ENCODE results near the gene TENM4. TPM values are rescaled to one million over a fixed set of nuclear protein-coding genes. Genes with fewer than 3 reads are reported as not detected.

Gene TENM4
- polyA plus RNA-seq, 1 donor = 5.2 TPM

DNA sequence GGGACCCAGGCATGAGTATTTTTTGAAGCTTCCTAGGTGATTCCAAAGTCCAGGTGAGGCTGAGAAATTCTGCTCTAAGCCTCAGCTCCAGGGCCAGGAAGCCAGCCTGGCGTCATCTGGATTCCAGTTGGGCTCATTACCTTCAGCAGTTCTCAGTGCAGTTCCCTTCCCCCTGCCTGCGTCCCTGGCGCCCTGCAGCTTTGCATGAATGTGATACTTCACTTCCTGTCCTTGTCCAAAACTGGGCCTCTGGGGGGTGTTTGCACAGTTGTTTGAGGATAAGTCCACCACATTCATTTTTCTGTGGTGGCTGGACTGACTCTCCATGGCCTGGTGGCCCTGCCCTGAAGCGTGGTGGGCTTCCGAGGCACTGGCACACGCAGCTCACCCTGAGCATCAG is 98.1 kb downstream of the TENM4 start:
- no peak for DNase-seq (ENCODE audit: low read depth)

DNA sequence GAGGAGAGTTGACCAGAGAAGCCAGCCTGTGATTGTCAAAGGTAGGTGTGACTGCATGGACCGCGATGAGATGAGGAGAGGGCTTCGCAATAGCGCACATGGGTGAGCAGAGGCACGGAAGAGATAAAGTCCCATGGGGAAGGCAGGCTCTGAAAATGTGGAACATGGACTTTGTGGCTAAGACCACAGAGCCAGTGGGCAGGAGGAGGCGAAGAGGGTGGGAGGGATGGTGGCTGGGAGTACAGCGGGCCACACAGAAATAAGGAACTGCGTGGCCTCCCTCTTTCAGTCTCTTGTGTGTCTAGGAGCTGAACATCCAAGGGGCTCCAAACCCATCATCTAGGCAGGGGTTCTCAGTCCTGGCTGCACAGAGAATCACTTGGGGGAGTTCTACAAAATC is 98.6 kb downstream of the TENM4 start:
- no peak for DNase-seq (ENCODE audit: low read depth)

DNA sequence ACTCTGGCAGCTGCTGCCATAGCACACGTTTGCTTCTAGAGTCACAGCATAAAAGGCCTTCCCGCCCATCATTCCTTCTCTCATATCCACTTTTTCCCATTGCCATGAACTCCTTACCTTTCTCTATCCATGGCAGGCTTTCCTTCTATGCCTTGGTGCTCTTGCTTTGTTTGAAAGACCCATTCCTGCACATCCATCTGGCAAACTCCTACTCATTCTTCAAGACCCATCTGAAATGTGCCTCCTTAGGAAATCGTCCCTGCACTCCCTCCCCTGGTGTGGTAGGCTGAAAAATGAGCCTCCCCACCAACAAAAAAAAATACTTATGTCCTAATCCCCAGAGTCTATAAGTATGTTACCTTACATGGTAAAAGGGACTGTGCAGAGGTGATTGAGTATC is 100.3 kb downstream of the TENM4 start:
- DNase-seq (ENCODE audit: low read depth) = no peak

DNA sequence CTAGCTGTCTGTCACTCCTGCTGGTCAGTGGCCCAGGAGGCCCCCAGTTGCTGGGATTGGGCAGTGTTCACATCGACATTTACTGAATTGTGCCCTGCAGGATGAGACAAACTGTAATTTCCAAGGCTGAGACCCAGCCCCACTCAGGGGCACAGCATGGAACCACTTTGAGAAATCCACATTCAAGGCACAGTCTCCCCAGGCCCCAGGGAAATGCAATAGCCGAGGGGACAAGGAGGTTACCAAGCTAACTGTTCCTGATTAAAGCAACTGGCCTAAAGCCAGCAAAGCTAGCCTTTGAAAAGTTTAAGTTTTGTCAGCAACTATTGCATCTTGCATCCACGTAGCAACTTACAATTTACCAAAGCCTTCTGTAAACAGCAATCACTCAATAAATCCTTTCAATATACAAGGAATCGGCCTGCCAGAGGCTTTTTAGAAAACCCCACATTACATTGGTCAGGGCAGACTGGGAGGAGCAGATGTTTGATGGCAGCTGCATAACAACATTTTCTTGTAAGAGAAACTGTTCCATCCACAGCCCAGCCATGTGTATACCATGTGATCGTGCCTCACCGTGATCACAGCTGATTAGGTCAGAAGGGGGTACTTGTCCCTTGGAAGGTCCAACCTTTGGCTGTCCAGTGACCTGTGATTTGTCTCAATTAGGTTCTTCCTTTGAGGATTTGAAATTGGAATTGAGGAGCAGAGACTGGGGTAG is 103.9 kb downstream of the TENM4 start:
- DNase-seq (ENCODE audit: low read depth) = no peak

DNA sequence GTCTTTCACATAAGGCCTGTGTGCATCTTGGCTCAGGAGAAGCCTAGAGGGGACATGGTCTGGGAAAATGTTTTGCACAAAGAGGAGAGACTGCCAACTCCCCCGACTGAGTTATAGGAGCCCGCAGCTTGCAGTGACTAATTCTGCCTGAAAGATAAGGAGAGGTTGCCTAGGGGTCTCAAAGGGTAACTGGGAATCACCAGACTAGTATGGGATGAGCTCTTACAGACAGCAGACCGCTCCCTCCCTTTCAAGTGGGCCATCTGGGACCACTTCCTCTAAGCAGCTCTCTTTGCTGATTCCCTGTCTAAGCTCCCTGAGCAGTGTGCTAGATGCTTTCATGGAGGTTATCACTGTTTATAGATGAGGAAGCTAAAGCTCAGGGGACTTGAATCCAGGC is 105.1 kb downstream of the TENM4 start:
- no peak for DNase-seq (ENCODE audit: low read depth)

DNA sequence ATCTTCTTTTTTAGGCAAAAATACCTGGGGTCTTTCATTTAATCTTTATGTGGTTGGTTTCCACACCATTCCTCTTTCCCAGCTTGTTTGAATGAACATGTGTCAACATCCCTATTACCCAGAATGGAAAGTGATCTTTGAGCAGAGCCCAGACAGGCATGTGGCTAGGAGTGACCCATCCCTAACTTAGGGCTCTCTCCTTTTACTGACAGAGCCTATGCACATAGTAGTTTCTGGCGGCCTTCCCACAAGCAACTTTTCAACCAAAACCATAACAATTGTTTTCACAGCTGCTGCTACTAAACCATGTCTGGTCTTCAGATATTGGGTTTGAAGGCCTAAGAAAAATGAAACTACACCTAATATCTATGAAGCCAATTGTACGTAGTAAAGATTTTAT is 107.5 kb downstream of the TENM4 start:
- DNase-seq (ENCODE audit: low read depth) = no peak

DNA sequence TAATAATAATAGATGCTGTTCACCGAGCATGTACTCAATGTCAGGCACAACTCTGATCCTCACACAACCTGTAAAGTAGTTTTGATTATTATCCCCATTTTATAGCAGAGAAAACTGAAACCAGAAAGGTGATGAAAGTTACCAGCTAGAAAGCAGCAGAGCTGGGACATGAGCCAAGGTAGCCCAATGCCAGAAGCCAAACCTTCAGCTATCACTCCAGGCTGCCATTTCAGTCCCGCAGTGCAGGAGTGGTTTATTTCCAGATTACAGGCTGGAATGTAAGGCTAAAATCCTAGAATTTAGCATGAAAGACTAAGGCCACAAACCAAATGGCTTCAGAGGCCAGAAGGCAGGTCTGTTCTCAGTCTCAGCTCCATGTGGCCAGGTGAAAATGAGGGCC is 108.8 kb downstream of the TENM4 start:
- no peak for DNase-seq (ENCODE audit: low read depth)

DNA sequence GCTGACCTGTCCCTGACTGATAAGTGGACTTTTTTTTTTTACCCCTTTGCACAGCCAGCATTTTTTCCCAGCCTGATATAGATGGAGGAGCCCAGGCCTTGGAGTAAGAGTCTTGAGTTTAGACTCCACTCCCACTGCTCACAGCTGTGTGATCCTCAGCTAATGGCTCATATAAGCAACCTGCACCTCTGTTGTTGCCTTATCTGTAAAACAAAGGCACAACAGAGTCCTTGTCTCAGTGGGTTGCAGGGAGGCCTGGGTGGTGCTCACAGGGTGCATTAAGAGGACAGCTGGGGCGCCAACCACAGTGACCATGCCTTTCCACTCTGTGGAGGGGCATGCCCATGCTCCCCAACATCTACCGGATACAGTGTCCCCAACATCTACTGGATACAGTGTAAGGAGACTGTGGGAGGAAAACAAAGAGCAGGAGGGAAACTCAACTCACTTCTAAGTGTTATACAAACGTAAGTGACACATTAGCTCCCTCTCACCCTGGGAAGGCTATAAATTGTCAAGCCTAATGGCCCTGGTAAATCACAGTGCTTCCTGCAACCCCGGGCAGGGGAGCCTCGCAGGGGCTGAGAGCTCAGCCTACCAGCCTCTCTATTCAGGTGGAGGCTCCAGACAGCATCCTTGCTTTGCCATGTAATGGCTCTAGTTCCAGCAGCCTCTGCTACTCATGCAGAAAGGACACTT is 109.5 kb downstream of the TENM4 start:
- DNase-seq (ENCODE audit: low read depth) = no peak

DNA sequence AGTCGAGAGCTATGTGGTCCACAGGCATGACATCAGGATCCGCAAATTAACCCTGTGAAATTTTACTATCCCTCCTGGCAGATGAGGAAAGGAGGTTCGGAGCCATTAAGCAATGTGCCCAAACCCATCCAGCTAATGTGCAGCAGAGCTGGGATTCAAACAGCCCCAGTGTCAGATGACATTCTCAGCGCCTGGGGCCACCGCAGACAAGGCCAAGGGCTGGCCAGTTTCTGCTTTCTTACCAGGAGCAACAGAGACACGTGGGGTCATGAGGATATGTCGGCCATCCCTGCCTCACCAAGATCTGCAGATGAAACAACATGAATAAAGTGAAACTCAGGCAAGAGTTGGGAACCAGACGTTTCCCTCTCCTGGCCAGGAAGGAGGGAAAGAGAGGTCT is 110.2 kb downstream of the TENM4 start:
- DNase-seq (ENCODE audit: low read depth) = no peak

DNA sequence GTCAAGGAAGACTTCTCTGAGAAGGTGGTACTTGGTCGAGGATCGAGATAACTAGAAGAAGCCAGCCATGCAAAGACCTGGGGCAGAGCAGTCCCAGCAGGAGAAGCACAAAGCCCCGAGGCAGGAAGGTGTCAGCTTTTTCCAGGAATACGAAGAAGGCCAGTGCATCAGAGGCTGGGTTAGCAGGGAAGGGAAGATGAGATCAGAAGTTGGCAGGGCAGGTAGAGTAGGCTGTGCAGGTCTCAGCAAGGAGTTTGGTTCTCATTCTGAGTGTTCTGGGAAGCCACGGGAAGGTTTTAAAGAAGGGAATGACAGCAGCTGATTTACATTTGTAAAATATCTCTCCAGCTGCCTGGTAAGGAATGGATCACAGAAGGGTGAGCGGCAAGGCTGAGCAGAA is 111.3 kb downstream of the TENM4 start:
- no peak for DNase-seq (ENCODE audit: low read depth)

DNA sequence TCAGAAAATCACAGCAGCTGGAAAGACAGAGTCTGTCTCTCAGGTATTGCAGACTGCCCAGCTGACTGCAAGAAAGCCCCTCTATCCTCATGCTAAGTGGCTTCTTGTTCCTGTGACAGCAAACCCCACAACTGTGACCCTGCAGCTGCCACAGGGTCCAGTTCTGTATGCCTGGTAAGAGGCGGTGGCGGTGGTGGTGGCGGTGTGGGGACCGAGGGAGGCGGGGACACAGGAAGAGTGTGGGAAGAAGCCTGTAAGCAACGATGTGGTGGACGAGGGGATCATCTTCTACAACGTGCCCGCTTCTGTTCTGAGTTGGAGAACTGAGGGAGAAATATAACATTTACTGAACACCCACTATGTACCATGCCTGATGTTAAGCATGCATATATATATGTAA is 112.4 kb downstream of the TENM4 start:
- DNase-seq (ENCODE audit: low read depth) = no peak

DNA sequence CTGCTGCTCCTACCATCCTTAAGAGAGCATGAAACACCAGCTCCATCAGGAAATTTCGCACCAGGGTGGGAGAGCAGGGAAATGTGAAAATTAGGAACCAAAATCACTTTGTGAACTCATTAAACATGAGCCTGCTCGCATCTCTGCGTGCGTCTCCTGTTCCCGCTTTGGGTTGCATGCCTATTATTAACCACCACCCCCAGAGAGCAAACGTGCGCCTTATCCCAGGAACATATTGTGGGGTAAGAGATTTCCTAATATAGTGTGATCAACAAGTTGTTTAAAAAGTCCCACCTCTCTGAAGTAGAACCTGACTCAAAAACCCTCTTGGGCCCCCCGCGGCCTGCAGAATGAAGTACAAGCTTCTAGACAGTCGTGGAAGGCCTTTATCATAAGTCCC is 115.0 kb downstream of the TENM4 start:
- DNase-seq (ENCODE audit: low read depth) = no peak

DNA sequence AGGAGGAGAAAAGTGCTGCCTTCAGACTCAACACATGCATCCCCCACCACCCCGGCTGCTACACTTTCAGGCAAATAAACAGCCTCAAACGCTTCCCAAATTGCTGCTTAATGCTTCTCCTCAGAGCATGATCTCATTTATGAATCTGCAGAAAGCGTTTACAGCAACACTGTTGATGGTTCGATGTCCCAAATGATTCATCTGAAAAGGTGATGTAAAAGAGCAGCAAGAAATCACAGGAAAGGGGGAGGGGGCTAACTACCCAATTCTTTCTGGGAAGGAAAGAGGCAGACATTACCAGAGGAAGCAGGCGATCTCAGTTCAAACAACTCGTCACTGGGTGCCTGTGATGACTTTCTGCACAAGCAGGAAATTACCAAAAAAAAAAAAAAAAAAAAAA is 119.6 kb downstream of the TENM4 start:
- DNase-seq (ENCODE audit: low read depth) = no peak

DNA sequence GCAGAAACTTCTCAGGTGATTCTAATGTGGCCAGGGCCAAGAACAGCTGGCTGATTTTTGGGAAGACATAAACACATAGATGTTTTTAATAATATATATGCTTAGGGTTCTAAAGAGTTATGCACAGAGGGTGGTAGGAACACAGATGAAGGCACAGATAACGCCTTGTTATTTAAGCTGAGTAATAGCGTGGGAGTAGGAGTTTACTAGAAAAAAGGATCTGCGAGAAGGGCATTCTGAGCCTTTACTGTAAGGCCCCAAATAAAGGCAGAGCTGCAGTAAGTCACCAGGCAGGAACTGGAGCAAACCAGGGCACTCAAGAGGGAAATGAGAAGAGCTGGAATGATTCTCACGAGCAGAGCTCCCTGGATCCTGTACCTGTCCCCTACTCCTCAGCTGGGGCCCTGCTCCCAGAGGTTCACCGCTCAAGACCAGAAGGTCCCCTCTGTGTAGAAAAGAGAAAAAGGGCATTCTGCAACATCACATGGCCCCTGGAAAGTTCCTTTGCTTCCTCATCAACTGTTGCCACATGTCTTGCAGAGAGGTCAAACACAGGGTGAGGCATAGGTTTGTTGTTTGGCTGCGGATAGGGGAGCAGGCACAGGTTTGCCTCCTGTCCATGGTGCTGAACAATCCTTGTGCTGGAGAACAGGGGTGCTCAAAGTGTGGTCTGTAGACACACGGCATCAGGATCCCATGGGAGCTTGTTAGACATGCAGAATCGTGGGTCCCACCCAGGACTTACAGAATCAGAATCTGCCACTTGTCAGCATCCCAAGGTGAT is 125.7 kb downstream of the TENM4 start:
- DNase-seq (ENCODE audit: low read depth) = no peak

DNA sequence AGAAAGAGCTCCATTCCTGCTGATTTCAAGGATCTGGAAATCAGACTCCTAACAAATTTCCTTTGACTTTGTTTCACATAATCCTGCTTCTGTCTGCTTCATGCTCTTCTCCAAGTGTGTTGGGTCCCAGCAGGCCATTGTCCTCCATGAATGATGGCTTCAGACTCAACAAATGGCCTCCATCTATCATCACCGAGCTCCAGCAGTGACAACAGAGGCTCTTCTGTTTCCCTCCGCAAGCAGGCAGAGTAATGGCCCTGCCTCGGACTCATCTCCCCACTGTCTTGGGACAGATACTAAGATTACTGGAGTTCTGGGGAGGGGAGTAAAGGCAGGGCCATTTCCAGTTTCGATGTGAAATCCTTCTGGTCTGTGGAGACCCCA is 127.3 kb downstream of the TENM4 start:
- DNase-seq (ENCODE audit: low read depth) = no peak

DNA sequence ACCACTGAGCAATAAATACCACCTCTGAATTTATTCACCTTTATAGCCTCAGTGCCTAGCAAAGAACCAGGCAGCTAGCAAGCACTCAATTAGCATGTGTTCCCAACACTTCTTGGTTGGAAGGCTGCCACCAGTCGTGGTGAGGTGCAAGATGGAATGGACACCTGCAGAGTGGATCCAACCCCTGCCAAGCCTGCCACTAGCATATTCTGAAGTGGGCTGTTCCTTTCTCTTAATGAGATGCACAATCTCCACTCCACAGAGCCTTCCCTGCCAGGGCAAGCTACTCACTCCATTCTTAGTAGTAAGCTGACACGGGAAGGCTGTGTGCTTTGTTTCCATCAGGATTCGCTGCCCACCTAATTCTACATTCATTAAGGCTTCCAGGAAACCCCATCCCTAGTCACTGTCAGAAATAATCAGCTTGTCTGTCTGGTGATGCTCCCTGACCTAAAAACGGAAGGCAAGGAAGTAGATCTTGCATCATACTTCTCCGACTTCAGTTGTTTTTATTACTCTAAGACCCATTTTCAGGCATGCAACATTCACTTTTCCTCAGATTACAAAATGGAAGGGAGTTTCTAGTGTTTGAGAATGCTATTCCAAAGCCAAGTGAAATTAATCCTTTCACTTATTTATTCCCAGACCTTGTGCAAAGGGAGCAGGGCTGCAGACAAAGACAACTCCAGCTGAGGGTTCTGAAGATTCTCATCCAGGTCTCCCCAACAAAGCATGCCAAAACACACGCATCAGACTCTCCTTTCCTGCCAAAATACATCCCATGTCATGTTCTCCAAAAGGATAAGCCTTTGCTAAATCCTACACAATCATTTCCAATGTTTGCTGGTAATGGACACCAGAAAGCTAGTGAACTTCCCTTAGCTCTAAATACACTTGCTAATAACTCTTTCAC is 128.0 kb downstream of the TENM4 start:
- DNase-seq (ENCODE audit: low read depth) = no peak

DNA sequence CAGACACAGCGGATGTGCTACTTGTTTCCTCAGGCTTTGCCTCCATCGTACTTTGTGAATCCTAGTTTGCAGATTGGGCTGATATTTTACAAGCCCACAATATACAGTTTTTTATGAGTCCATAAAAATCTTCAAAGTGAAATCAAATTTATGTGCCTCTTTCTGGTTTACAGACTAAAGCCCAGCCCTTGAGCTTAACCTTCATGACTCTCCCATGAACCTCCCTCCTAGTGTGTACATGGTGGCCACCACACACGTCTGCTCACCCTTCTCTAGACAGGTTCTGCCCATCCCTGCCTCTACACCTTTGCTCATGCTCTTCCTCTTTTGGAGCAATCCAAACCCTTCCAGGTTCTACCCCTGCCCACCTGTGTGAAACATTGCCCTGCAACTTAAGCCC is 129.4 kb downstream of the TENM4 start:
- no peak for DNase-seq (ENCODE audit: low read depth)

DNA sequence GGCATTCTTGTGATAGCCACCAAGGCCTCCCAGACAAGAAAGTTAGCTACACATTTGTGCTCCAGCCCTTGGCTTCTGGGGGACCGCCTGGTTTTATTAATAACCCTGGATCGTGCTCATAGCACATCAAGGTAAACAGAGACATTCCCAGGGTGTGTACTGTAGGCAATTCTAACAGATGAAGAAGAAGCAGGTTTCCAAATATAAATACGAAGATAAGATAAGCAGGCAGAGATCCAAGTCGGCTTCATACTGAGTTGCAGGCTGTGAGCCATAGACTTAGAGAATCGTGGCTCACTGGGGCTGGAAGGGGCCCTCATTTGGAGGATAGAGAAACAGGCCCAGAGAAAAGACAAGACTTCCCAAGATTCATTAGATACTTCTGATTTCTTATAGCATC is 131.4 kb downstream of the TENM4 start:
- no peak for DNase-seq (ENCODE audit: low read depth)

DNA sequence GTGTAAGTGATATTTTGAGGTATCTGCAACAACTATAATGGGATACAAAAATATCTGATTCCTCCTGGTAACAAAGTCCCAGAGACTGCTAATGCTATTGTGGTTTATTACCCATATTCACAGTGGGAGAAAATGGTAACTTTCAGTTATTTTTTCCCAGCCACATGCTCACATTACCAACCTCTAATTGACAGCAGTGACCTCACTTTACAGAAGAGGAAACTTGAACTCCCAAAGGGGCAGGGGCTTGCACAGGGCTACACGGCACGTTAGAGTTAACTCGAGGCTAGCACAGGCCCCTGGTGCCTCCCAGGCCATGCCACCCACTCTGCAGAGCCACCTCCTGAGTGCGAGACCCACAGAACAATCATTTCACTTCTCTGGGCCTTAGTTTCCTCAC is 132.4 kb downstream of the TENM4 start:
- no peak for DNase-seq (ENCODE audit: low read depth)

DNA sequence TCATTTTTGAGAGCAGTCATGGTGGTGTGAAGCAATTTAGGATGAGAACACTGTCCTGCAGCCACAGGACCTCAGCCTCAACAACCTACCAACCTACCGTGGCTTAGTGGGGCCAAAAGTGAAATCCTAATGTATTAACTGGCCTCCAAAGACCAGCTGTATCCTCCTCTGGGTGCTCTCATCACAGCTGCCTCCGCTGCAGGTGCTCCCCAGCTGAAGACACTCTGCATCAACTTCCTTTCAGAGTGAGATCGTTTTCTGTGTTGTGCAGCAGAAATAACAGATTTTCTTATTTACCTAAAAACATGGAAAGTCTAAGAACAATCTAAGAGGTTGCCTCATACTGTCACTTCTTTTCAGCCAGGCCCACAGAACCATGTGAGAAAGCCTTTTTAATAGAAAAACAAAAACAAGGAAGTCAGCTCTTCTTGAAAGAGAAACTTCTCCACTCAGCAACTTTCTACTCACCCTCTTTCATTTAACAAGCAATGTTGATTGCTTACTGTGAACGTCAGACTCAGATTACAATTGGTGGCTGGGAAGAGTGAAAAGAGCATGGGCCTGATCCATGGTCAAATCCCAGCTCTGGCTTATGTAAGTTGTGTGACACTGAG is 136.1 kb downstream of the TENM4 start:
- DNase-seq (ENCODE audit: low read depth) = no peak

DNA sequence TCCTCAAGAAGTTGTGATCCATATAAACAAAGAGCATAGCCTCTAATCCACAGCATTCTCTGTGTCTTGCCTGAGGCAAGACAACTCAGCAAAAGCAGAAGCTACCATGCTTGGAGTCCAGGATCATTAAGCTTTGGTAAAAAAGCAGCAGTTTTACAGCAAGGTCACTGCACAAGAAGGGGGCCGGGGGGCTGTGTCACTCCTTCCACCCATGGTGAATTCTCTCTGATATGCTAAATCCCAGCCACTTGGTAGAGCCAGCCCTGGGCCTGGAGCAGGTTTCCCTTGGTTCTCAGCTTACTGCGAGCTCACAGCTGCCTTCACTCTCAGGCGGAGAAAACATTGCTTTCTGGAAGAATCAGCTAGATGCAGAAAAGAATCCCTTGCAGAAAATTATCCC is 144.7 kb downstream of the TENM4 start:
- no peak for DNase-seq (ENCODE audit: low read depth)

Measured in forelimb muscle (tissue), 1 donor.